Posterior cingulate gyrus (tissue), 11 donors: Measurements from ENCODE around the gene FZD8.
"Not testable (repeated sequence)": the region's sequence is repeated elsewhere in the genome, so short reads cannot be mapped to it uniquely, and the experiment has no call there.

Experiments used
- DNase-seq, 10 donors: peaks; one replicate each; pipeline versions ENCODE4 v3.0.0 to v3.0.0-alpha.2; 2020 to 2021; ENCODE audit warnings: mixed read lengths in 3 of 10
- intact Hi-C: fragments of 100-400 bp; cut with DNase I; formaldehyde crosslinking; loops from one replicate; pipeline ENCODE4 v1.15.1; 2023

Gene FZD8

GRCh38 chr10:35642035-35642792 lies at the start of gene FZD8:
TSS of gene FZD8 (minus strand) at chr10:35642296. CDS start at chr10:35641429, 867 bp downstream.
- intact Hi-C loops = loop anchor here (5.0 kb wide), 1 partner anchor 520 kb away; no protein-coding TSS in a partner anchor
- DNase-seq = peak; percentile 83 to 98 (median 90)

- intact Hi-C loops = no loop called here
- no peak for DNase-seq
Measured at GRCh38 chr10:35691522-35692236, 49.6 kb upstream of the FZD8 start.

- DNase-seq = no peak
- intact Hi-C loops = no loop called here
Measured at GRCh38 chr10:35690534-35690933, 48.4 kb upstream of the FZD8 start.

GRCh38 chr10:35685858-35686257 lies 43.8 kb upstream of the FZD8 start:
- DNase-seq = not testable (repeated sequence)

GRCh38 chr10:35685402-35685801 lies 43.3 kb upstream of the FZD8 start:
- no peak for DNase-seq
- intact Hi-C loops = no loop called here

More at GRCh38 chr10:35685858-35686257, 43.8 kb upstream of the FZD8 start:
- intact Hi-C loops = not testable (repeated sequence)

GRCh38 chr10:35684586-35684985 lies 42.5 kb upstream of the FZD8 start:
- intact Hi-C loops = no loop called here

GRCh38 chr10:35675846-35676245 lies 33.8 kb upstream of the FZD8 start:
- intact Hi-C loops = no loop called here
- no peak for DNase-seq

More at GRCh38 chr10:35684586-35684985, 42.5 kb upstream of the FZD8 start:
- no peak for DNase-seq

- DNase-seq = no peak
- intact Hi-C loops = no loop called here
Measured at GRCh38 chr10:35674843-35675242, 32.7 kb upstream of the FZD8 start.

- intact Hi-C loops = no loop called here
- no peak for DNase-seq
Measured at GRCh38 chr10:35668865-35669650, 27.0 kb upstream of the FZD8 start.

GRCh38 chr10:35667971-35668370 lies 25.9 kb upstream of the FZD8 start:
- no peak for DNase-seq
- intact Hi-C loops = no loop called here

GRCh38 chr10:35667270-35667889 lies 25.3 kb upstream of the FZD8 start:
- DNase-seq = no peak
- intact Hi-C loops = no loop called here

- DNase-seq = no peak
- intact Hi-C loops = no loop called here
Measured at GRCh38 chr10:35661236-35661635, 19.1 kb upstream of the FZD8 start.

GRCh38 chr10:35659456-35659855 lies 17.4 kb upstream of the FZD8 start:
- intact Hi-C loops = no loop called here
- no peak for DNase-seq

GRCh38 chr10:35657621-35658020 lies 15.5 kb upstream of the FZD8 start:
- no peak for DNase-seq

GRCh38 chr10:35652824-35653223 lies 10.7 kb upstream of the FZD8 start:
- intact Hi-C loops = no loop called here
- DNase-seq = no peak

More at GRCh38 chr10:35657621-35658020, 15.5 kb upstream of the FZD8 start:
- intact Hi-C loops = no loop called here

GRCh38 chr10:35650894-35651293 lies 8.8 kb upstream of the FZD8 start:
- DNase-seq = no peak
- intact Hi-C loops = no loop called here

- peak in 1 of 10 donors; percentile 17 for DNase-seq
Measured at GRCh38 chr10:35644050-35644950, 2.2 kb upstream of the FZD8 start.

GRCh38 chr10:35643151-35644049 lies 1.3 kb upstream of the FZD8 start:
- peak; percentile 43 to 94 (median 68) for DNase-seq
- intact Hi-C loops = loop anchor here (5.0 kb wide), 1 partner anchor 521 kb away; no protein-coding TSS in a partner anchor

More at GRCh38 chr10:35644050-35644950, 2.2 kb upstream of the FZD8 start:
- intact Hi-C loops = loop anchor here (5.0 kb wide), 1 partner anchor 522 kb away; no protein-coding TSS in a partner anchor
